ENCODE results near the gene RHOXF2. TPM values are rescaled to one million over a fixed set of nuclear protein-coding genes. Genes with fewer than 3 reads are reported as not detected.
A peak's percentile ranks its signal among the peaks of the same experiment; 100 is the strongest.
"Not testable (repeated sequence)": the region's sequence is repeated elsewhere in the genome, so short reads cannot be mapped to it uniquely, and the experiment has no call there.

RHOXF2 gene
- total RNA-seq: not detected in 2 replicates
- polyA plus RNA-seq (2012): not detected

DNA sequence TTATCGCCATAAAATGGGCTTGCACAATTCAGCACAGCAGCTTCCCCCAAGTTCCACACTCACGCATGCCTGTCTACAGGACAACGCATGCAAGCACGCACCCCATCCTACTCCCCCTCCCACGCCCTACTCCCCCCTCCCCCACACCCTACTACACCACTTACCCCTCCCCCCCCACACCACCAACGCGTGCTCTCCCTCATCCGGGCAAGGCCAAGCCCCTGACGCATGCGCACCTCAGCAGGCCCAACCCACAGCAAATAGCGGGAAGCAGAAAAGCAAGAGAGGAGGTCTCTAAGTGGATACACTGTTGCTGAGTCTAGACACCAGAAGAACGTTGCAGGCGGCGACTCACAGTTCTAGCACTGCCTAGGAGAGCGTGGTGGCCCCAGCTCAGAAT is at the start of gene RHOXF2:
Gene RHOXF2, plus strand, starts transcription at position 301 of the 400 bp plus-strand sequence. CDS start 138 bp downstream, outside the sequence.
- DNase-seq (ENCODE audit: low read depth): not testable (repeated sequence)

- no peak for DNase-seq (ENCODE audit: low read depth)
These were observed 49.0 kb upstream of the RHOXF2 start for GRCh38 chrX:120109378-120109777.

GRCh38 chrX:120111611-120112010 is 46.8 kb upstream of the RHOXF2 start:
- no peak for DNase-seq (ENCODE audit: low read depth)

DNA sequence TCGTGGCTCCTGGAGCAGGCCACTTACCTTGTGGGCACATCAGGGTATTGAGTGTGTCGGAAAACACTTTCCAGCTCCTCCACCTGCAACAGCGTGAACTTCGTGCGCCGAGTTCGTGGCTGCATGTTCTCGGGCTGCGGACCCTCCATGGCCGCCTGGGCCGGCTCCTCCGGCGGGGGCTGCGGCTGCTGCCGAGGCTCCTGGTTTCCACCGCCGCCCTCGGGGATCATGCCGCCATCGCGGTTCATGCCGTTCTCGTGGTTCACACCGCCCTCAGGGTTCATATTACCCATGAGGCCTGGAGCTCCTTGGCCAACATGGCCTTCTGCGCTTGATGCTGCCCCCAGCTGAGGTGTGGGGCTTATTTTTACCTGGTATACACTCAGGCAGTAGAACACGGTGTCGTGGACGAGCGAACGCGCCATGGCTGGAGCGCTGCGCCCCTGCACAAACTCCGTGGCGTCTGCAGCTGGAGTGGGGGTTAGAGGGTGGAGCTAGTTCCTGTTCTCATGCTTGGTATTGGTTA is 42.9 kb upstream of the RHOXF2 start, which contains the start of gene RHOXF1:
Gene RHOXF1, minus strand, starts transcription at position 476 of the 526 bp plus-strand sequence. Its CDS starts 51 bp downstream, at position 425.
- no peak for DNase-seq (ENCODE audit: low read depth)

GRCh38 chrX:120120223-120120622 is 38.2 kb upstream of the RHOXF2 start:
- no peak for DNase-seq (ENCODE audit: low read depth)

DNA sequence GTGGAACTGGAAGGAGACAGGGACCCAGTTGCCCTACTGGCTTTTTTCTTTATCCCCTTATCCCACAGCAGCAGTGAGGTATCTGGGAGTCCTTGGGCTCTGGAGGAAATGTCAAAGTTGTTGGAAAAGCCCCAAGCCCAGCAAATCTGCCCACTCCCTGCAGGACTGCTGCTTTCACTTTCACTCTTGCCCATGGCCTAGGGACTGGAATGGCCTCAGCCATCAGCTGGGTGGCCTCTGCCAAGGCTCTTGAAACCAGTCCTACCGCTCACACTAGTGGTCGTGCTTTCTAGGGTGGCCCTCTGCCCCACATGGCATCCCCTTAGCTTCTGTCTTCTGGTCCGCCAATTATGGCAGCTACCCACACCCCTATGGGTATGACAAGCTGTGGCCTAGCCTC is 33.0 kb upstream of the RHOXF2 start:
- peak; percentile 2 for DNase-seq (ENCODE audit: low read depth)

GRCh38 chrX:120128306-120128846 is 30.0 kb upstream of the RHOXF2 start:
- not testable (repeated sequence) for DNase-seq (ENCODE audit: low read depth)

- DNase-seq (ENCODE audit: low read depth): no peak
These were observed 22.3 kb upstream of the RHOXF2 start for GRCh38 chrX:120136128-120136527.

GRCh38 chrX:120136840-120137239 is 21.6 kb upstream of the RHOXF2 start:
- no peak for DNase-seq (ENCODE audit: low read depth)

DNA sequence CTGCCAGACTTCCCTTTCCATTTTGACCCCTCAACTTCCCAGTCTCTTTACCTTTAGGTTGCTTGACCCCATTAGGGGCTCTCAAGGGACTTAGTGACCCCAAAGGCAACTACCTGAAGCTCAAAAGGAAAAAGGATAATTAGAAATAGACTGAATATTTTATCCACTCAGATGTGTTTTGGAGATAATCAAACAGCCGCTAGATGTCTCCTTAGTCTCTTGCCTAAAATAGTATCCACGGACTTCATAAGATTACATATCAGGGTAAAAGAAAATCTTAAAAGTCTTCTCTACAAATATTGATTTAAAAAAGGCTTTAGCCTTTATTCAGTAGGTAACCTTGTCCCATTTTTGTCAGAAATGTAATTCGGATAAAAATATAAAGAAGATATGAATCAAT is 21.0 kb upstream of the RHOXF2 start:
- DNase-seq (ENCODE audit: low read depth): no peak

DNA sequence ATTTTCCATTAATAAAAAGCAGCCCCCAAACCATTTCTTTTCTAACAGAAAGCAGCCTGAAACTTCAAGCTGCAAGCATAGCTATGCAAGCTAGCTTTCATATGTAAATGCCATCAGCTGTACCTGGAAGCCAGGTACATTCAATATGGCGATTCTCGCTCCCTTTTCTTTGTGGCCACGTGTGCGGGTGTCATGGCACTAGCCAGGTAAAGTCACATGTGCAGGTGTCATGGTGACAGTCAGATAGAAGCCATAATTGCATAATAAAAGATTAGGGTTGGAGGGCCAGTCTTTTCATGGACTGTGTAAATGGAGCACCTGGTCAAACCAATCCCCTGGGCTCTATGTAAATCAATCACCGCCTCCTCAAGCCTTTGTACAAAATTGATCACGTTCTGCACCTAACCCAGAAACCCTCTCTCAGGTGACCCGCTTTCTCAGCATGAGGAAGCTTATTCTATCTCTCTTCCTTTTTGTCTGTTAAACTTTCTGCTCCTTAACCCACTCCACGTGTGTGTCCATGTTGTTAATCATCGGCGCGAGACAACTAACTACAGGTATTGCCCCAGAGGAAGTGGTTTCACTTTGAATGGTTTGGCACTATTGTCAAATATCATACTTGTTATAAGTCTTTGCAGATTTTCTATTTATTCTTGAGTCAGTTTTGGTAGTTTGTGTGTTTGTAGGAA is 18.0 kb upstream of the RHOXF2 start:
- no peak for DNase-seq (ENCODE audit: low read depth)

DNA sequence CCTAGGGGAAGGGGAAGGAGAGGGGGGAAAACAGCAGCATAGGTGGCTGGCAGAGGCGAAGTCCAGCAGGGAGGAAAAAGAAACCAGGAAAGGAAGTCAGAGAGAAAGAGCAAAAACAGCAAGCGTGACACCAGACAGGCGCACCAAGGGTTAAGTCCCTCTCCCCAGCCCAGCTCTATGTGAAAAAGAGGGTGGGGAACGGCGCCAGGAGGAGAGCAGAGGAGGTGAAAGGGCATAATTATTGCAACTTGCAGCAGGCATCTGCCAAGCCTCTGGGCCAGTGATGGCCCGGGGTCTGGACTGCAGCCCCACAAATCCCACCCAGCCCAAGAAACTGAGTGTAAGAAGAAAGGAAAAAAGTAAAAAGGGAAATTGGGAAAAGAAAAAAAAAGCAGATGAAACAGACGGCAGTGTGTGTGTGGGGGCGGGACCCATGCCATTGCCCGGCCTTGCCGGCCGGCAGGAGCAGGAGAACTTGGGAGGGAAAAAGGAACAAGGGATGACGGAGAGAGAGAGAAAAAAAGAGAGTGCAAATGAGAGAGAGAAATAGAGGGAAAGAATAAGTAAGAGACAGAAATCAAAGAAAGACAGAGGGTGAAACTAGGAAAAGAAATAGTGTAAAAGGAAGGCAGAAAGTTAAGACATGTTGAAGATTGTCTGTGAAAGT is 14.1 kb upstream of the RHOXF2 start:
- DNase-seq (ENCODE audit: low read depth): no peak

GRCh38 chrX:120145295-120145925 is 13.0 kb upstream of the RHOXF2 start:
- no peak for DNase-seq (ENCODE audit: low read depth)

GRCh38 chrX:120146323-120146722 is 12.1 kb upstream of the RHOXF2 start:
- DNase-seq (ENCODE audit: low read depth): not testable (repeated sequence)

- DNase-seq (ENCODE audit: low read depth): no peak
These were observed 10.9 kb upstream of the RHOXF2 start for GRCh38 chrX:120147537-120147936.

GRCh38 chrX:120150109-120150744 is 8.2 kb upstream of the RHOXF2 start:
- not testable (repeated sequence) for DNase-seq (ENCODE audit: low read depth)

GRCh38 chrX:120159086-120159485 is 673 bp downstream of the RHOXF2 start:
- DNase-seq (ENCODE audit: low read depth): not testable (repeated sequence)

DNA sequence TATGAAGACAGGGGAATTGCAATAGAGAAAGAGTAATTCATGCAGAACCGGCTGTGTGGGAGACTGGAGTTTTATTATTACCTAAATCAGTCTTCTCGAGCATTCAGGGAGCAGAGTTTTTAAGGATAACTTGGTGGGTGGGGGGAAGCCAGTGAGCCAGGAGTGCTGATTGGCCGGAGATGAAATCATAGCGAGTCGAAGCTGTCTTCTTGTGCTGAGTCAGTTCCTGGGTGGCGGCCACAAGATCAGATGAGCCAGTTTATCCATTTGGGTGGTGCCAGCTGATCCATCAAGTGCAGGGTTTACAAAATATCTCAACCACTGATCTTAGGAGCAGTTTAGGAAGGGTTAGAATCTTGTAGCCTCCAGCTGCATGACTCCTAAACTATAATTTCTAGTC is 34.8 kb downstream of the RHOXF2 start:
- not testable (repeated sequence) for DNase-seq (ENCODE audit: low read depth)

DNA sequence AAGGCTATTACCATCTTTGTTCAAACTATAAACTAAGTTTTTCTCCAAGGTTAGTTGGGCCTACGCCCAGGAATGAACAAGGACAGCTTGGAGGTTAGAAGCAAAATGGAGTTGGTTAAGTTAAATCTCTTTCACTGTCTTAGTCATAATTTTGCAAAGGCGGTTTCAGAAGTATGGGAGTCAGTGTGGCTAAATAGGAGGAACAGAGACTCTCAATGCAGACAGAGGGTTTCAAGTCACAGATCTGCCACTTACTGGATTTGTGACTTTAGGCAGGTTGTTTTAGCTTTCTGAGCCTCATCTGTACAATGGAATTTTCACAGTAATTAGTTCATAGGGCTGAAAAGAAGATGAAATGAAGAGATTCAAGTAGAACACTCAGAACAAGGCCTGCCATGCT is 35.3 kb downstream of the RHOXF2 start:
- DNase-seq (ENCODE audit: low read depth): not testable (repeated sequence)

GRCh38 chrX:120195786-120196185 is 37.4 kb downstream of the RHOXF2 start:
- DNase-seq (ENCODE audit: low read depth): not testable (repeated sequence)

Measured in myocyte (in vitro differentiated cells).